ACHN (cell line): ENCODE results near the gene ZNF415.

Experiments used
- DNase-seq: peaks from one replicate; pipeline ENCODE4 v3.0.0-alpha.2; 2015
- in situ Hi-C: cut with HindIII; loops from 2 replicates; pipeline ENCODE4 v1.10.0; 2017; ENCODE audit warnings: low sequenced_read_pairs, low pct_ligation_motif_present, low pct_unique_long_range_greater_than_20kb

The ZNF415 gene

DNA sequence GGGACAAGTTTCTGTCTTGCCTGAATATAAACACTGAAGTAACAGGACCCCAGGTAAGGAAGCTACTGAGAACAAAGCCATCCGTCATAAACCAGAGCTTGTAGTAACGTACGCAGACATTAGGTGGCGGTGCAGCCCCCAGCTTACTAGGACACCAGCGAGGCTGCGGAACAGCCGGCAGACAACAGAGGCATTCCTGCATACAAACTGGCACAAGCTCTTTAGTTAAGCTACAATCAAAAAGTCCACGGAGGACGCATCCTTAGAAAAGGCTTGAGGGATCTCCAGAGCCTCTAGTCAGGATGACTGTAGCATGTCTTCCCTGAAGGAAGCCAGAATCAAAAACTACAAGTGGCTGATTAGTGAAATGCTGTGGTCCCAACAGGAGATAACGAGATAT, 55.7 kb downstream of the ZNF415 start:
- no peak for DNase-seq
- in situ Hi-C loops: no loop called here

DNA sequence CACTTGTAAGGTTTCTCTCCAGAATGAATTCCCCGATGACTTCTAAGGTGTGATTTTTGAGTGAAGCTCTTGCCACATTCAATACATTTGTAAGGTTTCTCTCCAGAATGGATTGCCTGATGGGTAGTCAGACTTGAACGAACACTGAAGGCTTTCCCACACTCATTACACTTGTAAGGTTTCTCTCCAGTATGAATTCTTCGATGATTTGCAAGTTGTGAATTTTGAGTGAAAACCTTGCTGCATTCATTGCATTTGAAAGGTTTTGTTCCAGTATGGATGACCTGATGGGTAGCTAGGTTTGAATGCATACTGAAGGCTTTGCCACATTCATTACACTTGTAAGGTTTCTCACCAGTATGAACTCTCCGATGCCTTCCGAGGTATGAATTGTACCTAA, 63.9 kb downstream of the ZNF415 start:
- no peak for DNase-seq
- in situ Hi-C loops: no loop called here

DNA sequence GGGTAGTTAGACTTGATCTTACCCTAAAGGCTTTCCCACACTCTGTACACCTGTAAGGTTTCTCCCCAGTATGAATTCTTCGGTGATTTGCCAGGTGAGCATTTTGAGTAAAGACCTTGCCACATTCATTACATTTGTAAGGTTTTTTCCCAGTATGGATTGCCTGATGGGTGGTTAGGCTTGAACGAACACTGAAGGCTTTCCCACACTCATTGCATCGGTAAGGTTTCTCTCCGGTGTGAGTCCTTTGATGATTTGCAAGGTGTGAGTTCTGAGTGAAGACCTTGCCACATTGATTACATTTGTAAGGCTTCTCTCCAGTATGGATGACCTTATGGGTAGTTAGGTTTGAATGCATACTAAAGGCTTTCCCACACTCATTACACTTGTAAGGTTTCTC, 64.5 kb downstream of the ZNF415 start:
- in situ Hi-C loops: no loop called here
- DNase-seq: no peak

DNA sequence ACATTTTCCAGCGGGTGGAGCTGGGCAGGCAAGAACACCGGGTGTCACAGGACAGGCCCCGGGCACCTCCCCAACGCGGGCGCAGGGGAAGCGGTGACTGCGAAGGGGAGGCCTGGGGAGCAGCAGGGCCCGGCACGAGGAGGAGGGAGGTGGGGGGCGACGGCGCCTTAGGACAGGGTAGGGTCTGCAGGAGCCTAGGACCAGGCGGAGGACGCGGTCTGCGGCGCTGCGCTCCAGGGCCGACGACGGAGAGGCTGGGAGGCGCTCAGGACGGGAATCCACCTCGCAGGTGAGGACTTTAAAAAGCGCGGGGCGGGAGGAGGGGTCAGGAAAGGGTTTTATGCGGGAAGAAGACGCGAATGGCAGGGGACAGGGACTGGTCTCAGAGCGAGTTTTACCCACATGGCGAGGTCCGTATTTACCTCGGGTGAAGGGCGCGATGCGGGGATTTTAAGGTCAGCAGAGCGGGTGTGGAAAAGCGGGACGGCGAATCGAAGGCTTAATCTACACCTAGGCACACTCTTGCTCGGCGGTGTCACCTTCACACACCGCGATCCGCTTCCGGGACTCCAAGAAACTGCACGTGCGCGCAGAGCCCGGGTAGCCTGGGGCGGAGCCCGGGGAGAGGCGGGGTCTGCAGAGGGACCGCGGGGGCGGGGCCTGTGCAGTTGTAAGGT, 74.7 kb downstream of the ZNF415 start:
- in situ Hi-C loops: no loop called here

More for the DNA sequence above, 74.7 kb downstream of the ZNF415 start:
- no peak for DNase-seq
